WTC11 (cell line): ENCODE results near the gene ZSCAN25. TPM values are rescaled to one million over a fixed set of nuclear protein-coding genes. Genes with fewer than 3 reads are reported as not detected.

ENCODE experiments used
- ATAC-seq: fragments of 200-7000 bp; cut with Tn5 transposase; 2 replicates; pipeline ENCODE4 v1.10.0; 2021; ENCODE audit warnings: mild to moderate bottlenecking, moderate library complexity
- CTCF ChIA-PET: fragments of 300-600 bp; sonication (Branson Sonifier 250); formaldehyde crosslinking; loops from one replicate; lab custom pipeline; 2021; ENCODE audit warnings: antibody characterized with exemption; lab: Charles Lee
- POLR2A ChIA-PET: fragments of 350-600 bp; sonication (Branson Sonifier 250); formaldehyde crosslinking; loops from one replicate; lab custom pipeline; 2021; ENCODE audit warnings: antibody characterized with exemption; lab: Charles Lee
- DNase-seq: peaks from one replicate; pipeline ENCODE4 v3.0.0; 2021; ENCODE audit warnings: low spot score
- H3K27ac Mint-ChIP-seq: 2 replicates; pipeline ENCODE4 v1.8.0; 2021; ENCODE audit warnings: mixed read lengths
- H3K27me3 Mint-ChIP-seq: 2 replicates; pipeline ENCODE4 v1.8.0; 2021; ENCODE audit warnings: low read depth, mild to moderate bottlenecking, moderate library complexity, mixed read lengths
- H3K36me3 Mint-ChIP-seq: 2 replicates; pipeline ENCODE4 v1.8.0; 2021; ENCODE audit warnings: mixed read lengths
- H3K4me1 Mint-ChIP-seq: 2 replicates; pipeline ENCODE4 v1.8.0; 2022; ENCODE audit warnings: mixed read lengths
- H3K4me3 Mint-ChIP-seq: 2 replicates; pipeline ENCODE4 v1.8.0; 2021; ENCODE audit warnings: mild to moderate bottlenecking, moderate library complexity, mixed read lengths
- H3K9me3 Mint-ChIP-seq: 2 replicates; pipeline ENCODE4 v1.8.0; 2021; ENCODE audit warnings: mixed read lengths
- CBFB ChIP-seq: sonication (generic); formaldehyde crosslinking; IDR thresholded peaks from 2 replicates; pipeline ENCODE4 v1.8.1; 2022; ENCODE audit warnings: mild to moderate bottlenecking, low read depth, missing genetic modification reagents
- CREB1 ChIP-seq: sonication (generic); formaldehyde crosslinking; IDR thresholded peaks from 2 replicates; pipeline ENCODE4 v1.8.0; 2023; ENCODE audit warnings: mild to moderate bottlenecking, missing genetic modification reagents
- CREM ChIP-seq: sonication (generic); formaldehyde crosslinking; IDR thresholded peaks from 2 replicates; pipeline ENCODE4 v1.8.1; 2022; ENCODE audit warnings: mild to moderate bottlenecking, missing genetic modification reagents, moderate library complexity
- E2F4 ChIP-seq: sonication (generic); formaldehyde crosslinking; IDR thresholded peaks from 2 replicates; pipeline ENCODE4 v1.8.1; 2022; ENCODE audit warnings: low read depth, mild to moderate bottlenecking, moderate library complexity, missing genetic modification reagents, borderline replicate concordance
- GABPB1 ChIP-seq: sonication (generic); formaldehyde crosslinking; IDR thresholded peaks from 2 replicates; pipeline ENCODE4 v1.8.1; 2023; ENCODE audit warnings: mild to moderate bottlenecking, missing genetic modification reagents
- GRHL2 ChIP-seq: fragments of 250-450 bp; sonication (Bioruptor Pico); IDR thresholded peaks from 2 replicates; pipeline ENCODE4 v1.8.0; 2022; ENCODE audit warnings: mild to moderate bottlenecking, moderate library complexity; ENCODE audit not compliant: insufficient replicate concordance, severe bottlenecking
- MLX ChIP-seq: sonication (generic); formaldehyde crosslinking; IDR thresholded peaks from 2 replicates; pipeline ENCODE4 v1.8.1; 2023; ENCODE audit warnings: mild to moderate bottlenecking, missing genetic modification reagents, moderate library complexity
- NR1H2 ChIP-seq: sonication (generic); formaldehyde crosslinking; IDR thresholded peaks from 2 replicates; pipeline ENCODE4 v1.9.0; 2021; ENCODE audit warnings: mild to moderate bottlenecking, moderate library complexity, missing genetic modification reagents
- NR2C2 ChIP-seq: sonication (generic); formaldehyde crosslinking; IDR thresholded peaks from 2 replicates; pipeline ENCODE4 v1.8.0; 2022; ENCODE audit warnings: mild to moderate bottlenecking, missing genetic modification reagents
- OVOL2 ChIP-seq: fragments of 250-450 bp; sonication (Bioruptor Pico); IDR thresholded peaks from 2 replicates; pipeline ENCODE4 v1.9.0; 2021; ENCODE audit warnings: mild to moderate bottlenecking, borderline replicate concordance
- RELA ChIP-seq: sonication (generic); formaldehyde crosslinking; IDR thresholded peaks from 2 replicates; pipeline ENCODE4 v1.8.1; 2022; ENCODE audit warnings: missing genetic modification reagents, mild to moderate bottlenecking, borderline replicate concordance
- SMAD4 ChIP-seq: sonication (generic); formaldehyde crosslinking; IDR thresholded peaks from 2 replicates; pipeline ENCODE4 v1.8.0; 2022; ENCODE audit warnings: mild to moderate bottlenecking, missing genetic modification reagents
- SP1 ChIP-seq: sonication (generic); formaldehyde crosslinking; conservative IDR thresholded peaks from 2 replicates; pipeline ENCODE4 v1.8.1; 2022; ENCODE audit warnings: missing genetic modification reagents
- TCF7 ChIP-seq: sonication (generic); formaldehyde crosslinking; IDR thresholded peaks from 2 replicates; pipeline ENCODE4 v1.8.0; 2022; ENCODE audit warnings: mild to moderate bottlenecking, low read depth, missing genetic modification reagents, moderate library complexity
- TP53 ChIP-seq: sonication (generic); formaldehyde crosslinking; IDR thresholded peaks from 2 replicates; pipeline ENCODE4 v1.8.1; 2023; ENCODE audit warnings: mild to moderate bottlenecking, missing genetic modification reagents
- ZNF232 ChIP-seq: sonication (generic); formaldehyde crosslinking; IDR thresholded peaks from 2 replicates; pipeline ENCODE4 v1.8.0; 2022; ENCODE audit warnings: mild to moderate bottlenecking, missing genetic modification reagents
- ZNF263 ChIP-seq: sonication (generic); formaldehyde crosslinking; IDR thresholded peaks from 2 replicates; pipeline ENCODE4 v1.8.1; 2022; ENCODE audit warnings: low read depth, mild to moderate bottlenecking, moderate library complexity, missing genetic modification reagents
- ZNF317 ChIP-seq: sonication (generic); formaldehyde crosslinking; IDR thresholded peaks from 2 replicates; pipeline ENCODE4 v1.8.1; 2023; ENCODE audit warnings: low read depth, mild to moderate bottlenecking, moderate library complexity, missing genetic modification reagents, borderline replicate concordance
- total RNA-seq: library from RNA; stranded (reverse); gene quantifications from 3 replicates; pipeline ENCODE4 v1.2.3, GENCODE V29; 2021
- TF ChIP-seq, protein P1 (sequence below): sonication (generic); formaldehyde crosslinking; IDR thresholded peaks from 2 replicates; pipeline ENCODE4 v1.8.0; 2022; ENCODE audit warnings: mild to moderate bottlenecking, missing genetic modification reagents
- TF ChIP-seq, protein P2 (sequence below): sonication (generic); formaldehyde crosslinking; IDR thresholded peaks from 2 replicates; pipeline ENCODE4 v1.8.1; 2022; ENCODE audit warnings: mild to moderate bottlenecking, missing genetic modification reagents, moderate library complexity, borderline replicate concordance
- TF ChIP-seq, protein P3 (sequence below): fragments of 250-450 bp; sonication (Bioruptor Pico); IDR thresholded peaks from 2 replicates; pipeline ENCODE4 v2.1.2; 2022; ENCODE audit warnings: mild to moderate bottlenecking, moderate library complexity
- TF ChIP-seq, protein P4 (sequence below): sonication (generic); formaldehyde crosslinking; IDR thresholded peaks from 2 replicates; pipeline ENCODE4 v1.8.0; 2022; ENCODE audit warnings: missing genetic modification reagents

The ZSCAN25 gene
- total RNA-seq, 1 experiment from 2014 or later = 20.1 TPM

- TF ChIP-seq ZNF263 (no peak), SP1 (CRISPR knock-in tag) (no peak), TCF7 (no peak), CREB1 (CRISPR knock-in tag) (no peak), OVOL2 (CRISPR knock-in tag) (no peak), ZNF317 (CRISPR knock-in tag) (no peak), CBFB (CRISPR knock-in tag) (no peak), NR1H2 (CRISPR knock-in tag) (no peak), E2F4 (CRISPR knock-in tag) (no peak)
- TF ChIP-seq, protein P1, sequence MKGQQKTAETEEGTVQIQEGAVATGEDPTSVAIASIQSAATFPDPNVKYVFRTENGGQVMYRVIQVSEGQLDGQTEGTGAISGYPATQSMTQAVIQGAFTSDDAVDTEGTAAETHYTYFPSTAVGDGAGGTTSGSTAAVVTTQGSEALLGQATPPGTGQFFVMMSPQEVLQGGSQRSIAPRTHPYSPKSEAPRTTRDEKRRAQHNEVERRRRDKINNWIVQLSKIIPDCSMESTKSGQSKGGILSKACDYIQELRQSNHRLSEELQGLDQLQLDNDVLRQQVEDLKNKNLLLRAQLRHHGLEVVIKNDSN (CRISPR knock-in tag) = no peak
- H3K27ac Mint-ChIP-seq = peak overlapping the region; percentile 67; the same call in 1 of the 2 replicates
- no peaks in the 10 kb centered on the region for H3K36me3 Mint-ChIP-seq
- H3K4me1 Mint-ChIP-seq = peaks cover 17% of the 10 kb centered on the region
- peaks cover 3% of the 10 kb centered on the region; the same call in 1 of the 2 replicates for H3K9me3 Mint-ChIP-seq
- ChIA-PET CTCF (interaction anchor here (0.9 kb wide), 1 partner anchor 43 kb away, joined by 3 read pairs; no protein-coding TSS in a partner anchor), POLR2A (no interaction called here)
- DNase-seq = no peak
- no peak for ATAC-seq
- no peaks in the 10 kb centered on the region; the same call in 1 of the 2 replicates for H3K27me3 Mint-ChIP-seq
- H3K4me3 Mint-ChIP-seq = no peak overlapping the region
Observed at GRCh38 chr7:99674995-99675742, 58.4 kb downstream of the ZSCAN25 start.

DNA sequence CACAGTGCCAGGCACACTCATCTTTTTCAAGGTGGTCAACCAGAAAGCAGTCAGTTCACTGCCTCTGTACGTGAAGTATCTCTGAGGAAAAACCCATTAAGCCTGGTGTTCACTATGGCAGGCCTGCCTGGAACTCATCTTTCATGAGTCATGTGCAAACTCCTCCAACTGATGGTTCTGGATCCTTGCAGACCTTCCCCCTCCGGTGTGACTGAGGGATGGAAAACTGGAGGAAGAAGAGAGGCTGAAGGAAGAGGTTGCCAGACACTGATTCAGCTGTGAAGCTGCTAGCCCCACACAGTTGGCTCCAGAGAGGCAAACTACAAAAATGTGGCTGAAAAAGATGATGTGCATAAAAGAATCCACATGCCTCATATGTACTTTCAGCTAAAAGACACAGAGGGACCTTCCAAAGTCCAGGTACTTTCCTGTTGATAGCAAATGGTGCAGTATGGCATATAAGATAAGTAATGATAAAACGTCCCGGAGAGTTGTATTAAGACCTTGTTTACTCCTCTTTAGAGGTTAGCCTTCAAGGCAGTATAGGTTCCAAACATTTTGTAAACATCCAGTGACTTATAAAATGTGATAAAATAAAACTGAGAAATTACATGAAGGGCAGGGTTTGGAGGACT is 60.4 kb downstream of the ZSCAN25 start:
- POLR2A ChIA-PET = no interaction called here
- H3K27me3 Mint-ChIP-seq = peaks cover 5% of the 10 kb centered on the region
- no peak for ATAC-seq
- no peak for TF ChIP-seq NR2C2
- TF ChIP-seq E2F4 (CRISPR knock-in tag) = no peak
- TF ChIP-seq, protein P2, sequence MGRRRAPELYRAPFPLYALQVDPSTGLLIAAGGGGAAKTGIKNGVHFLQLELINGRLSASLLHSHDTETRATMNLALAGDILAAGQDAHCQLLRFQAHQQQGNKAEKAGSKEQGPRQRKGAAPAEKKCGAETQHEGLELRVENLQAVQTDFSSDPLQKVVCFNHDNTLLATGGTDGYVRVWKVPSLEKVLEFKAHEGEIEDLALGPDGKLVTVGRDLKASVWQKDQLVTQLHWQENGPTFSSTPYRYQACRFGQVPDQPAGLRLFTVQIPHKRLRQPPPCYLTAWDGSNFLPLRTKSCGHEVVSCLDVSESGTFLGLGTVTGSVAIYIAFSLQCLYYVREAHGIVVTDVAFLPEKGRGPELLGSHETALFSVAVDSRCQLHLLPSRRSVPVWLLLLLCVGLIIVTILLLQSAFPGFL = no peak
- no peak for TF ChIP-seq TP53 (CRISPR knock-in tag)
- no peak for TF ChIP-seq ZNF232
- TF ChIP-seq SMAD4 (CRISPR knock-in tag) = no peak
- TF ChIP-seq OVOL2 (CRISPR knock-in tag) = no peak
- TF ChIP-seq, protein P1 (CRISPR knock-in tag) = no peak
- TF ChIP-seq MLX (CRISPR knock-in tag) = no peak
- no peak for TF ChIP-seq CREM (CRISPR knock-in tag)
- TF ChIP-seq GABPB1 = no peak
- TF ChIP-seq, protein P3, sequence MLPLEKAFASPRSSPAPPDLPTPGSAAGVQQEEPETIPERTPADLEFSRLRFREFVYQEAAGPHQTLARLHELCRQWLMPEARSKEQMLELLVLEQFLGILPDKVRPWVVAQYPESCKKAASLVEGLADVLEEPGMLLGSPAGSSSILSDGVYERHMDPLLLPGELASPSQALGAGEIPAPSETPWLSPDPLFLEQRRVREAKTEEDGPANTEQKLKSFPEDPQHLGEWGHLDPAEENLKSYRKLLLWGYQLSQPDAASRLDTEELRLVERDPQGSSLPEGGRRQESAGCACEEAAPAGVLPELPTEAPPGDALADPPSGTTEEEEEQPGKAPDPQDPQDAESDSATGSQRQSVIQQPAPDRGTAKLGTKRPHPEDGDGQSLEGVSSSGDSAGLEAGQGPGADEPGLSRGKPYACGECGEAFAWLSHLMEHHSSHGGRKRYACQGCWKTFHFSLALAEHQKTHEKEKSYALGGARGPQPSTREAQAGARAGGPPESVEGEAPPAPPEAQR (CRISPR knock-in tag) = no peak
- TF ChIP-seq RELA = no peak
- no peak for TF ChIP-seq CREB1 (CRISPR knock-in tag)
- no peak for TF ChIP-seq GRHL2 (CRISPR knock-in tag)
- TF ChIP-seq, protein P4, sequence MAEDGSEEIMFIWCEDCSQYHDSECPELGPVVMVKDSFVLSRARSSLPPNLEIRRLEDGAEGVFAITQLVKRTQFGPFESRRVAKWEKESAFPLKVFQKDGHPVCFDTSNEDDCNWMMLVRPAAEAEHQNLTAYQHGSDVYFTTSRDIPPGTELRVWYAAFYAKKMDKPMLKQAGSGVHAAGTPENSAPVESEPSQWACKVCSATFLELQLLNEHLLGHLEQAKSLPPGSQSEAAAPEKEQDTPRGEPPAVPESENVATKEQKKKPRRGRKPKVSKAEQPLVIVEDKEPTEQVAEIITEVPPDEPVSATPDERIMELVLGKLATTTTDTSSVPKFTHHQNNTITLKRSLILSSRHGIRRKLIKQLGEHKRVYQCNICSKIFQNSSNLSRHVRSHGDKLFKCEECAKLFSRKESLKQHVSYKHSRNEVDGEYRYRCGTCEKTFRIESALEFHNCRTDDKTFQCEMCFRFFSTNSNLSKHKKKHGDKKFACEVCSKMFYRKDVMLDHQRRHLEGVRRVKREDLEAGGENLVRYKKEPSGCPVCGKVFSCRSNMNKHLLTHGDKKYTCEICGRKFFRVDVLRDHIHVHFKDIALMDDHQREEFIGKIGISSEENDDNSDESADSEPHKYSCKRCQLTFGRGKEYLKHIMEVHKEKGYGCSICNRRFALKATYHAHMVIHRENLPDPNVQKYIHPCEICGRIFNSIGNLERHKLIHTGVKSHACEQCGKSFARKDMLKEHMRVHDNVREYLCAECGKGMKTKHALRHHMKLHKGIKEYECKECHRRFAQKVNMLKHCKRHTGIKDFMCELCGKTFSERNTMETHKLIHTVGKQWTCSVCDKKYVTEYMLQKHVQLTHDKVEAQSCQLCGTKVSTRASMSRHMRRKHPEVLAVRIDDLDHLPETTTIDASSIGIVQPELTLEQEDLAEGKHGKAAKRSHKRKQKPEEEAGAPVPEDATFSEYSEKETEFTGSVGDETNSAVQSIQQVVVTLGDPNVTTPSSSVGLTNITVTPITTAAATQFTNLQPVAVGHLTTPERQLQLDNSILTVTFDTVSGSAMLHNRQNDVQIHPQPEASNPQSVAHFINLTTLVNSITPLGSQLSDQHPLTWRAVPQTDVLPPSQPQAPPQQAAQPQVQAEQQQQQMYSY (CRISPR knock-in tag) = no peak

More for the DNA sequence above, 60.4 kb downstream of the ZSCAN25 start:
- Mint-ChIP-seq H3K4me1 (peaks cover 17% of the 10 kb centered on the region), H3K27ac (no peak overlapping the region), H3K4me3 (no peak overlapping the region), H3K36me3 (no peaks in the 10 kb centered on the region), H3K9me3 (peaks cover 13% of the 10 kb centered on the region)
- CTCF ChIA-PET = no interaction called here
- no peak for DNase-seq
